Measurements from ENCODE around the gene TP53I11.

TP53I11 gene

GRCh38 chr11:44936525-44936924 is 14.2 kb downstream of the TP53I11 start:
- Histone ChIP-seq H3K4me1 (no peaks in the 10 kb centered on the region), H3K9me3 (no peaks in the 10 kb centered on the region), H3K4me3 (no peak overlapping the region), H3K27me3 (ENCODE audit: low read depth) (no peaks in the 10 kb centered on the region), H3K36me3 (replicated peaks) (no peaks in the 10 kb centered on the region)
- DNase-seq (ENCODE audit: low spot score in 2 of 2): peak; percentile 72 to 87
- in situ Hi-C loops (cut with MboI; ENCODE audit: low sequenced_read_pairs): loop anchor here (25.0 kb wide), 2 partner anchors 351 to 826 kb away; partner anchors contain the start of gene SYT13

GRCh38 chr11:44934735-44935250 is 15.9 kb downstream of the TP53I11 start:
- H3K9me3 ChIP-seq: no peaks in the 10 kb centered on the region
- H3K4me3 ChIP-seq: no peak overlapping the region
- no peak for DNase-seq (ENCODE audit: low spot score in 2 of 2)
- H3K4me1 ChIP-seq: no peaks in the 10 kb centered on the region
- in situ Hi-C loops (cut with MboI; ENCODE audit: low sequenced_read_pairs): loop anchor here (25.0 kb wide), 2 partner anchors 353 to 828 kb away; partner anchors contain the start of gene SYT13
- no peaks in the 10 kb centered on the region for H3K27me3 ChIP-seq (ENCODE audit: low read depth)
- H3K36me3 ChIP-seq (replicated peaks): no peaks in the 10 kb centered on the region

- DNase-seq (ENCODE audit: low spot score in 2 of 2): no peak
- in situ Hi-C loops (cut with MboI; ENCODE audit: low sequenced_read_pairs): loop anchor here (25.0 kb wide), 2 partner anchors 353 to 828 kb away; partner anchors contain the start of gene SYT13
These were observed 16.6 kb downstream of the TP53I11 start for GRCh38 chr11:44934110-44934509.

GRCh38 chr11:44931466-44931865 is 19.2 kb downstream of the TP53I11 start:
- Histone ChIP-seq H3K36me3 (replicated peaks) (no peaks in the 10 kb centered on the region), H3K27me3 (ENCODE audit: low read depth) (no peaks in the 10 kb centered on the region), H3K4me3 (no peak overlapping the region), H3K4me1 (no peaks in the 10 kb centered on the region), H3K9me3 (no peaks in the 10 kb centered on the region)
- in situ Hi-C loops (cut with MboI; ENCODE audit: low sequenced_read_pairs): loop anchor here (25.0 kb wide), 2 partner anchors 356 to 831 kb away; partner anchors contain the start of gene SYT13
- DNase-seq (ENCODE audit: low spot score in 2 of 2): no peak

More at GRCh38 chr11:44934110-44934509, 16.6 kb downstream of the TP53I11 start:
- Histone ChIP-seq H3K27me3 (ENCODE audit: low read depth) (no peaks in the 10 kb centered on the region), H3K9me3 (no peaks in the 10 kb centered on the region), H3K36me3 (replicated peaks) (no peaks in the 10 kb centered on the region), H3K4me3 (no peak overlapping the region), H3K4me1 (no peaks in the 10 kb centered on the region)

- DNase-seq (ENCODE audit: low spot score in 2 of 2): no peak
- Histone ChIP-seq H3K4me3 (no peak overlapping the region), H3K27me3 (ENCODE audit: low read depth) (no peaks in the 10 kb centered on the region), H3K9me3 (no peaks in the 10 kb centered on the region), H3K36me3 (replicated peaks) (no peaks in the 10 kb centered on the region), H3K4me1 (no peaks in the 10 kb centered on the region)
- in situ Hi-C loops (cut with MboI; ENCODE audit: low sequenced_read_pairs): loop anchor here (25.0 kb wide), 2 partner anchors 357 to 832 kb away; partner anchors contain the start of gene SYT13
These were observed 19.9 kb downstream of the TP53I11 start for GRCh38 chr11:44930588-44931302.

GRCh38 chr11:44928816-44929215 is 21.9 kb downstream of the TP53I11 start:
- DNase-seq (ENCODE audit: low spot score in 2 of 2): no peak
- in situ Hi-C loops (cut with MboI; ENCODE audit: low sequenced_read_pairs): loop anchor here (5.0 to 25.0 kb wide), 3 partner anchors 178 to 833 kb away; partner anchors contain the start of gene SYT13
- H3K9me3 ChIP-seq: no peaks in the 10 kb centered on the region
- no peaks in the 10 kb centered on the region for H3K36me3 ChIP-seq (replicated peaks)
- H3K27me3 ChIP-seq (ENCODE audit: low read depth): no peaks in the 10 kb centered on the region
- no peak overlapping the region for H3K4me3 ChIP-seq
- H3K4me1 ChIP-seq: no peaks in the 10 kb centered on the region

- H3K4me1 ChIP-seq: no peaks in the 10 kb centered on the region
- no peaks in the 10 kb centered on the region for H3K9me3 ChIP-seq
- H3K36me3 ChIP-seq (replicated peaks): no peaks in the 10 kb centered on the region
- no peaks in the 10 kb centered on the region for H3K27me3 ChIP-seq (ENCODE audit: low read depth)
- in situ Hi-C loops (cut with MboI; ENCODE audit: low sequenced_read_pairs): loop anchor here (5.0 to 25.0 kb wide), 3 partner anchors 179 to 834 kb away; partner anchors contain the start of gene SYT13
- DNase-seq (ENCODE audit: low spot score in 2 of 2): no peak
- no peak overlapping the region for H3K4me3 ChIP-seq
These were observed 22.5 kb downstream of the TP53I11 start for GRCh38 chr11:44928144-44928543.

GRCh38 chr11:44927174-44927661 is 23.5 kb downstream of the TP53I11 start:
- H3K4me1 ChIP-seq: no peaks in the 10 kb centered on the region
- peak; percentile 57 to 85 for DNase-seq (ENCODE audit: low spot score in 2 of 2)
- in situ Hi-C loops (cut with MboI; ENCODE audit: low sequenced_read_pairs): loop anchor here (5.0 to 25.0 kb wide), 3 partner anchors 180 to 835 kb away; partner anchors contain the start of gene SYT13

GRCh38 chr11:44926036-44926435 is 24.6 kb downstream of the TP53I11 start:
- no peaks in the 10 kb centered on the region for H3K36me3 ChIP-seq (replicated peaks)
- H3K4me1 ChIP-seq: no peaks in the 10 kb centered on the region
- no peaks in the 10 kb centered on the region for H3K9me3 ChIP-seq
- H3K27me3 ChIP-seq (ENCODE audit: low read depth): no peaks in the 10 kb centered on the region
- DNase-seq (ENCODE audit: low spot score in 2 of 2): no peak
- H3K4me3 ChIP-seq: no peak overlapping the region
- in situ Hi-C loops (cut with MboI; ENCODE audit: low sequenced_read_pairs): loop anchor here (5.0 to 25.0 kb wide), 3 partner anchors 181 to 836 kb away; partner anchors contain the start of gene SYT13

More at GRCh38 chr11:44927174-44927661, 23.5 kb downstream of the TP53I11 start:
- Histone ChIP-seq H3K4me3 (no peak overlapping the region), H3K27me3 (ENCODE audit: low read depth) (no peaks in the 10 kb centered on the region), H3K36me3 (replicated peaks) (no peaks in the 10 kb centered on the region), H3K9me3 (no peaks in the 10 kb centered on the region)

- no peak for DNase-seq (ENCODE audit: low spot score in 2 of 2)
- no peak overlapping the region for H3K4me3 ChIP-seq
- H3K4me1 ChIP-seq: no peaks in the 10 kb centered on the region
- in situ Hi-C loops (cut with MboI; ENCODE audit: low sequenced_read_pairs): no loop called here
- no peaks in the 10 kb centered on the region for H3K27me3 ChIP-seq (ENCODE audit: low read depth)
- H3K36me3 ChIP-seq (replicated peaks): no peaks in the 10 kb centered on the region
- H3K9me3 ChIP-seq: no peaks in the 10 kb centered on the region
These were observed 26.9 kb downstream of the TP53I11 start for GRCh38 chr11:44923806-44924205.

- Histone ChIP-seq H3K9me3 (no peaks in the 10 kb centered on the region), H3K4me1 (no peaks in the 10 kb centered on the region), H3K4me3 (no peak overlapping the region), H3K27me3 (ENCODE audit: low read depth) (no peaks in the 10 kb centered on the region), H3K36me3 (replicated peaks) (no peaks in the 10 kb centered on the region)
- in situ Hi-C loops (cut with MboI; ENCODE audit: low sequenced_read_pairs): no loop called here
- no peak for DNase-seq (ENCODE audit: low spot score in 2 of 2)
These were observed 27.6 kb downstream of the TP53I11 start for GRCh38 chr11:44923115-44923514.

- DNase-seq (ENCODE audit: low spot score in 2 of 2): no peak
- no peak overlapping the region for H3K4me3 ChIP-seq
- in situ Hi-C loops (cut with MboI; ENCODE audit: low sequenced_read_pairs): no loop called here
- no peaks in the 10 kb centered on the region for H3K36me3 ChIP-seq (replicated peaks)
- H3K9me3 ChIP-seq: no peaks in the 10 kb centered on the region
- H3K4me1 ChIP-seq: no peaks in the 10 kb centered on the region
- H3K27me3 ChIP-seq (ENCODE audit: low read depth): no peaks in the 10 kb centered on the region
These were observed 30.2 kb downstream of the TP53I11 start for GRCh38 chr11:44920451-44920850.

GRCh38 chr11:44917741-44918140 is 32.9 kb downstream of the TP53I11 start:
- DNase-seq (ENCODE audit: low spot score in 2 of 2): no peak
- Histone ChIP-seq H3K4me3 (no peak overlapping the region), H3K27me3 (ENCODE audit: low read depth) (no peaks in the 10 kb centered on the region), H3K4me1 (no peaks in the 10 kb centered on the region), H3K9me3 (no peaks in the 10 kb centered on the region), H3K36me3 (replicated peaks) (no peaks in the 10 kb centered on the region)
- in situ Hi-C loops (cut with MboI; ENCODE audit: low sequenced_read_pairs): no loop called here
